Skeletal muscle tissue (tissue), 4 donors: ENCODE data around the gene PIM1. TPM values are rescaled to one million over a fixed set of nuclear protein-coding genes. Genes with fewer than 3 reads are reported as not detected.

Experiments used
- H3K27ac ChIP-seq: one replicate; pipeline ENCODE4 v1.7.0; 2013; ENCODE audit warnings: mild to moderate bottlenecking, low read depth, low read length, inconsistent platforms
- H3K27me3 ChIP-seq, 3 donors: one replicate each; pipeline ENCODE4 v1.7.0; 2013; ENCODE audit warnings: low read length in 3 of 3; ENCODE audit not compliant: control insufficient read depth in 3 of 3, insufficient read depth in 3 of 3
- H3K36me3 ChIP-seq, 3 donors: one replicate each; pipeline ENCODE4 v1.7.0; 2013; ENCODE audit warnings: low read length in 3 of 3; ENCODE audit not compliant: control insufficient read depth in 3 of 3, insufficient read depth in 3 of 3
- H3K4me1 ChIP-seq, 3 donors: one replicate each; pipeline ENCODE4 v1.7.0; 2013; ENCODE audit warnings: low read length in 3 of 3, mild to moderate bottlenecking in 3 of 3; ENCODE audit not compliant: control insufficient read depth in 3 of 3, insufficient read depth in 3 of 3
- H3K4me3 ChIP-seq, 3 donors: one replicate each; pipeline ENCODE4 v1.7.0; 2013; ENCODE audit warnings: low read length in 3 of 3
- H3K9ac ChIP-seq, 3 donors: one replicate each; pipeline ENCODE4 v1.7.0; 2013; ENCODE audit warnings: low read length in 3 of 3, mild to moderate bottlenecking in 3 of 3, moderate library complexity in 2 of 3, low read depth in 1 of 3
- H3K9me3 ChIP-seq, 3 donors: one replicate each; pipeline ENCODE4 v1.7.0; 2013; ENCODE audit warnings: low read length in 3 of 3; ENCODE audit not compliant: control insufficient read depth in 3 of 3
- total RNA-seq: library from RNA; depleted of rRNA; stranded (reverse); fragments of >200 nt; gene quantifications from one replicate; pipeline ENCODE4 v1.2.3, GENCODE V29; 2014
- donor health status: Osteomylitis.

Gene PIM1
- total RNA-seq, 1 donor from 2014 or later, result 20.4 TPM

DNA sequence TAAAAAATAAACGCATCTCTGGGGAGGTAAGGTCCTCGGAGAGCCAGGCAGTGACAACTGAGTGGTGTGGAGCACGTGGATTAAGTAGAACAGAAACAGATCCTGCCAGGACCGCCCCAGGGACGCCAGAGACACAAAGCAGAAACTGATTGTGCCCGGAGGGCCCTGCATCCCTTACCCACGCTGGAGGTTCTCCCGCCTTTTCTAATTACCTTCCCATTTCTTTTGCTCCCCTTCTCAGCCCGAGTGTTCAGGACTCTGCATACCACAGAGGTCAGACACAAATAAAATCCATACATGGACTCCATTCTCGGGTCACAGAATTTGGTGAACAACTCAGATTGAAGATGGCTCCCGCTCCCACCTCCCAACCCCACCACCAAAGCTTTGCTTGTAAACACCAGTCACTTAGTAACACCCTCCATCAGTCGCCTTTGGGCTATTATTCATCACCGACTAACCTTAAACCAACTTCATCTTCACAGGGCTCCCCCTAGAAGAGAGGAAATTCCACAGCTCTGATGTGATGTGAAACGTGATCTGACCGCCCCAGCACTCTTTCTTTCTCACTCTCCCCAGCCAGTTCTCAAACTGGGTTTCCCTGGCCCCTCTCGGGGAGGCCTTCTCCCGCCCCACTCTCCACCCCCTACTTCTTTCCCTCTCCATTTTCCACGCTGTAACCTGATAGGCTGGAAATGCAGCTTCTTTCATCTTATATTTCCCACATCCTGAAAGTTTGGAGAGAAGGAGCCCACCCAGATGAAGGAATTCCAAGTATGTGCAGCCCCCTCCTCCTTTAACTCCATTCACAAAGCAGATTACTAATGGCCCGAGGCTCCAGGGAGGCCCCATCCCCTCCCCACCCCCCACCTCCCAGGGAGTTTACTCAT is 32.5 kb upstream of the PIM1 start:
- no peaks in the 10 kb centered on the region for H3K27me3 ChIP-seq
- peaks cover 19 to 31% (median 27%) of the 10 kb centered on the region in 3 donors for H3K4me1 ChIP-seq
- peak overlapping the region; percentile 15 for H3K27ac ChIP-seq
- no peaks in the 10 kb centered on the region for H3K36me3 ChIP-seq
- H3K4me3 ChIP-seq, result no peak overlapping the region
- H3K9ac ChIP-seq, result no peak overlapping the region
- no peaks in the 10 kb centered on the region for H3K9me3 ChIP-seq

DNA sequence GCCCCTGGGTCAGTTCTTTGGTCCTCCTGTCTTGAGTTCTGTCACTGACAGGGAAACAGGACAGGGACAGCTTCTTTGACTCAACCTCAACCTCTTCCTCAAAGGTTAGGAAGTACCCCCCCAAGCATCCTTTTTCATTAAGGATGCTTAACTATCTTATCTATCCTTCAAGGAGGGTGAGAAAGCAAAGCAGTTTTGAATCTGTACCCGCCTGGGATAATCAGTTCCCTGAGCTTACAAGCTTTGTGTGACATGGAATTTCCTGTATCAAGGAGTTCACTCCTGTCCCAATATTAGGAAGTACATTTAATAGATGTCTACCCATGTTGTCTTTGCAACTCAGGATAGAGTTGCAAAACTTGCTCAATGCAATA is 31.1 kb upstream of the PIM1 start:
- Histone ChIP-seq H3K27me3 (no peaks in the 10 kb centered on the region), H3K9me3 (no peaks in the 10 kb centered on the region), H3K27ac (no peak overlapping the region), H3K36me3 (no peaks in the 10 kb centered on the region), H3K9ac (no peak overlapping the region), H3K4me1 (peaks cover 19 to 31% (median 27%) of the 10 kb centered on the region in 3 donors), H3K4me3 (no peak overlapping the region)

DNA sequence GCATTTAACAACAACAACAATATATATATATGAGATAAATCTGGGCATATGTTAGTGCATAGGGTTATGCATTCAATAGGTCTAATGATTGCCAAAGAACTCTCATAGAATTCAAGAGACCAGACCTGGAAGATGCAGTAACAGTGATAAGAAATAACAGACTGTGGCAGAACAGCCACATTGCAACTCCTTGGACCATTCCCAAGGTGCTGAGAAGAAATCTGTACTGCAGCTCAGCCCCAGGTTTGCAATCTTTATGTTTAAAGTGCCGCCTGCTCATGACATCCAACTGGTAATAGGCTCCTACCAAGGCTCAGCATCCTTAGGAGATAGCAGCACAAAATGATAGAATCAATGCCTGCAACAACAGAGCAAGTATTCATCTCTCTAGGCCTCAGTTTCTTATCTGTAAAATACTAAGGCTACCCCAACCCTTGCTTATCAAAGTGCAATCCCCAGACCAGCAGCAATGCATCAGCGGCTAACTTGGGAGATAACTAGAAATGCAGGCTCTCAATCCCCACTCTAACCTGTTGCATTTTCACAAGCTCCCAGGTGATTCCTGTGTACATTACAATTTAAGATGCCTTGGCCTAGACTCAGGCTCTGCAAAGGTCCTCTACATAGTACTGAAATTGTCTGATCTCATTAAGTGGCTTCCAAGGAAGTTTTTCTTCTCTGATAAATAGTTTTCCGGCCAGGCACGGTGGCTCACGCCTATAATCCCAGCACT is 30.6 kb upstream of the PIM1 start:
- H3K9me3 ChIP-seq, result no peaks in the 10 kb centered on the region
- no peak overlapping the region for H3K27ac ChIP-seq
- H3K36me3 ChIP-seq, result no peaks in the 10 kb centered on the region
- H3K9ac ChIP-seq, result no peak overlapping the region
- no peaks in the 10 kb centered on the region for H3K27me3 ChIP-seq
- peaks cover 14 to 26% (median 21%) of the 10 kb centered on the region in 3 donors for H3K4me1 ChIP-seq
- H3K4me3 ChIP-seq, result no peak overlapping the region

DNA sequence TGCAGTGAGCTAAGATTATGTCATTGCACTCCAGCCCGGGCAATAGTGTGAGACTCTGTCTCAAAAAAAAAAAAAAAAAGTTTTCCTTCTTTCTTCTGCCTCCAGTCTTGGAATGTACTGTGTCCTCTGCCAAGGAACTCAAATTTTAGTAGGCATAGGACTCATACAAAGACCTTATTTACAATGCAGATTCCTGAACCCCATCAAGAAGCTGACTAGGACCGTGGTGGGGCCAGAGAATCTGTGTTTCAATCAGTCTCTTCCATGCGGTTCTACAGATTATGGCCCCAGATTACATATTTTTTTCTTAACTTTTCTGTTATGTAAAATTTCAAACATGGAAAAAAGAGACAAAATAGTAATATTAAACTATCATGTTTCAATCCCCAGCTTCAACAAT is 29.8 kb upstream of the PIM1 start:
- Histone ChIP-seq H3K4me1 (peaks cover 6 to 18% (median 14%) of the 10 kb centered on the region in 3 donors), H3K9ac (no peak overlapping the region), H3K36me3 (no peaks in the 10 kb centered on the region), H3K4me3 (no peak overlapping the region), H3K27ac (no peak overlapping the region), H3K9me3 (no peaks in the 10 kb centered on the region), H3K27me3 (no peaks in the 10 kb centered on the region)

DNA sequence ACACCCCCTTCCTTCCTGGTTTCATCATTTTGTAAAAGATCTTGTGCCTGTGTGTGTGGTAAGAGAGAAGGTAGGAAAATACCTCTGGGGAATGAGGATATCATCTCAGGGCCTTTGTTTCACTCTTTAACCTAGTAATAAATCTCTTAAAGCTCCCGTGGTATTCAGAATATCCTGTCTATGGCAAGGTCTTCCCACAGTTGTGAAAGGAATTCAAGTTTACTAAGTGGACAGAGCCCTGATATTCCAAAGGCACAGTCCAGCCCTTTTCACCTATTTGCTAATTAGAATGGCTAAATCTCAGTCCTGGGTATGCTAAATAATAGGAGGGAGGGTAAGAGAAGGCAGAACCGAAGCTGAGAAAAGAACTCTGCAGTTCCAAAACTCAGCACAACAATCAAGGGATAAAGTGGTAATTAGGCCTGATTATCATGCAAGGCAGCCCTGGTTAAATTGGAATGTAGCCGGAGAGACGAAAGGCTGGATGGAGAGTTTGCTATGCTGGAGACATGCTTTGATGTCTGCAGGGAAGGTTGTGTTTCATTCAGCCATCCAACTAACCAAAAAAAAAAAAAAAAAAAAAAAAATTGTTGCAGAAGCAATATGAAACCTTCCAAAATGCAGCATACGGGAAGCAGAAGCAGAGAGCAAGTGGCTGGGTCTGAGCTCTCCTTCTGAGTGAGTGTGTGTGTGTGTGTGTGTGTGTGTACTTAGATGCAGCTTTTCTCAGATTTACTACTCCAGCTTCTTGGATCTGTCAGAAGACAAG is 28.5 kb upstream of the PIM1 start:
- no peaks in the 10 kb centered on the region for H3K27me3 ChIP-seq
- no peak overlapping the region for H3K9ac ChIP-seq
- no peak overlapping the region for H3K4me3 ChIP-seq
- H3K36me3 ChIP-seq, result no peaks in the 10 kb centered on the region
- no peaks in the 10 kb centered on the region for H3K9me3 ChIP-seq
- H3K4me1 ChIP-seq, result peaks cover 5 to 13% (median 11%) of the 10 kb centered on the region in 3 donors
- peak overlapping the region; percentile 45 for H3K27ac ChIP-seq

DNA sequence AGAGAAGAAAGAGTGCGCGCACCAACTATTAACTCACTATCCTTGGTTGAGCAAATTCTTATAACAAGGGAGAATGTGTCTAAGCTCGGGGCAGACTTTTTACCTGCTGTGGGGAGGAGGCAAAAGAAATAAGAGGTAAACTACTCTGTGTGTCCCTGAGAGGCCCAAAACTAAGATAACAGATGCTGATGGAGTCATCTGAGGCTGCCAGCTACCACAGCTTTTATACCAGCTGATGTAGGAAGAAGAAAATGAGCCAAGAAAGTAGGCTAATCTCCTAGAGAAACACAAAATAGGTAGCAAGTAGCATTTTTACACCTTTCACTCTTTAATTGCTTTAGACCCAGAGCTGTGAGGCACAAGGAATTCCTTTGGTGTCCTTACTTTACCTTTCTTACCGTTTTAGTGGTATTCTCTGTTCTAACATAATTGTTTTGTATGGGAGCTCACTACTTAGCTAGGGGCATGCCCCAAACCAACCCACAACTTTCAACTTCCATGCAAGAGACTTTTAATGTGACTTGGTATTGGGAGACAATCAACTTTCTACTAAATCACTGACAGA is 27.8 kb upstream of the PIM1 start:
- Histone ChIP-seq H3K36me3 (no peaks in the 10 kb centered on the region), H3K4me1 (peaks cover 5 to 12% (median 10%) of the 10 kb centered on the region in 3 donors), H3K27ac (peak overlapping the region; percentile 16), H3K27me3 (no peaks in the 10 kb centered on the region), H3K4me3 (no peak overlapping the region), H3K9me3 (no peaks in the 10 kb centered on the region), H3K9ac (no peak overlapping the region)

DNA sequence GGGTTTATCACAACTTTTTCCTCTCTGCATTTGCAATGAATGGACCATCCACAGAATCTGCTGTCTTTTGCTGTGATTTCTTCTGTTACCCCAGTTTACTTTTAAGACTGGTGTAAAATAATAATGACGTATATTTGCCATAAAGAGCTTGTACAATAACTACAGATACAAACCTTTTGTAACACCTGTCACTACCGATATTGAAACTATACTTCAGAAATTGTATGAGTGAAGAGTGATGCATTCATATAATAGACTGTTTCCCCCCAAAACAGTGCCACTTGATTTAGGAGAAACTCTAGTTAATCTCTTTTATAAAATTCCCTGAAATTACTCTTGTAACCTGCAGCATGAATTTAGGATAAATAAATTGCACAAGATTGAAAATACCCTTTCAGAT is 26.4 kb upstream of the PIM1 start:
- Histone ChIP-seq H3K36me3 (no peaks in the 10 kb centered on the region), H3K9ac (no peak overlapping the region), H3K4me3 (no peak overlapping the region), H3K4me1 (peaks cover 5 to 6% (median 6%) of the 10 kb centered on the region in 3 donors), H3K27me3 (no peaks in the 10 kb centered on the region), H3K27ac (peak overlapping the region; percentile 56), H3K9me3 (no peaks in the 10 kb centered on the region)

DNA sequence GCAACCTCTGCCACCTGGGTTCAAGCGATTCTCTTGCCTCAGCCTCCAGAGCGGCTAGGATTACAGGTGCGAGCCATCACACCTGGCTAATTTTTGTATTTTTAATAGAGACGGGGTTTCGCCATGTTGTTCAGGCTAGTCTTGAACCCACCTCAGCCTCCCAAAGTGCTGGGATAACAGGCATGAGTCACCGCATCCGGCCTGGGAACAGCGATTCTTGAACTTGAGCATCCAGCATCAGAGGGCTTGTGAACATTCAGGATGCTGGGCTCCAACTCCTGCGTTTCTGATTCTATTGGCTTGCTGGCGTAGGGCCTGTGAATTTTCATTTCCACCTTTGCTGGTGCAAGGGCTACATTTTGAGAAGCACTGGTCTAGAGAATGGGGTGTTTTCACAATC is 24.5 kb upstream of the PIM1 start:
- Histone ChIP-seq H3K9me3 (no peaks in the 10 kb centered on the region), H3K9ac (no peak overlapping the region), H3K27ac (no peak overlapping the region), H3K27me3 (no peaks in the 10 kb centered on the region), H3K36me3 (no peaks in the 10 kb centered on the region), H3K4me3 (no peak overlapping the region), H3K4me1 (peaks cover 11 to 13% (median 12%) of the 10 kb centered on the region in 3 donors)

DNA sequence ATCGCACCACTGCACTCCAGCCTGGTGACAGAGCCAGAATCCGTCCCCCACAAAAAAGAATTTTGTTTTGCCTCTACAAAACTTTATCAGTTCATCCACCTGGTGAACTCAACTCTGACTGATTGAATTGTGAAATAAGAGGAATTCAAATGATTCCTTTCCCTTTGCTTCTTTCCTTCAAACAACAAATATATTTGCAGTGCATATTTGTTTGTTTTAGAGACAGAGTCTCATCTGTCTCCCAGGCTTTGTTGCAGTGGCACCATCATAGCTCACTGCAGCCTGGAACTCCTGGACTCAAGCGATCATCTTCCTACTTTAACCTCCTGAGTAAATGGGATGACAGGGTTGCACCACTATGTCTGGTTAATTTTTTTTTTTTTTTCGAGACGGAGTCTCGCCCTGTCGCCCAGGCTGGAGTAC is 23.2 kb upstream of the PIM1 start:
- H3K27me3 ChIP-seq, result no peaks in the 10 kb centered on the region
- no peaks in the 10 kb centered on the region for H3K36me3 ChIP-seq
- H3K9me3 ChIP-seq, result no peaks in the 10 kb centered on the region
- no peak overlapping the region for H3K4me3 ChIP-seq
- H3K4me1 ChIP-seq, result peaks cover 5 to 8% (median 8%) of the 10 kb centered on the region in 3 donors
- H3K9ac ChIP-seq, result no peak overlapping the region
- no peak overlapping the region for H3K27ac ChIP-seq
